Stimulated activated naive CD8-positive, alpha-beta T cell treated with anti-CD3 and anti-CD28 coated beads, Interleukin-15, Interleukin-2, amounts not matched to agents 100 ng/mL and 50 ng/mL, for 24 hours (primary cell): Measurements from ENCODE around the gene TNFRSF6B.

Experiments
- H3K27ac Mint-ChIP-seq: one replicate; pipeline ENCODE4 v1.8.0; 2021; ENCODE audit warnings: mild to moderate bottlenecking, mixed read lengths
- H3K27me3 Mint-ChIP-seq: one replicate; pipeline ENCODE4 v1.8.0; 2021; ENCODE audit warnings: mixed read lengths
- H3K36me3 Mint-ChIP-seq: one replicate; pipeline ENCODE4 v1.8.0; 2021; ENCODE audit warnings: low read depth, mixed read lengths
- H3K4me1 Mint-ChIP-seq: one replicate; pipeline ENCODE4 v1.8.0; 2021; ENCODE audit warnings: low read depth, mixed read lengths
- H3K4me3 Mint-ChIP-seq: one replicate; pipeline ENCODE4 v1.8.0; 2021; ENCODE audit warnings: mild to moderate bottlenecking, mixed read lengths
- H3K9me3 Mint-ChIP-seq: one replicate; pipeline ENCODE4 v1.8.0; 2021; ENCODE audit warnings: mixed read lengths

Gene TNFRSF6B

GRCh38 chr20:63746751-63747315, 50.4 kb downstream of the TNFRSF6B start:
- no peaks in the 10 kb centered on the region for H3K36me3 Mint-ChIP-seq
- H3K9me3 Mint-ChIP-seq: no peaks in the 10 kb centered on the region
- H3K4me1 Mint-ChIP-seq: peaks cover 8% of the 10 kb centered on the region
- H3K27me3 Mint-ChIP-seq: no peaks in the 10 kb centered on the region
- no peak overlapping the region for H3K27ac Mint-ChIP-seq
- H3K4me3 Mint-ChIP-seq: no peak overlapping the region

DNA sequence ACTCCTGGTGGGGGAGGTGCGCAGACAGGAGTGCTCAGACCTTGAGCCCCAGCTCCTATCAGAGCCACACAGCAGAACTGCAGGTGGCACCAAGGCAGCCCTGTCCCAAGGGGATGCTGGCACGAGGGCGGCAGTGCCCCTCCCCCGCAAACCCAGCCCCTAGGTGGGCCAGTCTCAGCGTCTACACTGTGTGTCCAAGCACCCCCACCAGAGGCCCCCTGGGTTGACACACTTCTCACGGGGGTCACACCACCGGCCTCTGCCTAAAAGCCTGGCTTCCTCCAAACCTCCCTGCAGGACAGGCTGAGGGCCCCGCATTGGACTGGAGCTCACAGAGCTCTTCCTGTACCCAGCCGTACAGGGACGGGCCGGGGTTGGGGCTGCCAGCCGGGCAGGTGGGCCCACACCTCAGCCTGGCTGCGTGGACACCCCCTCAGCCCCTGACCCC, 51.2 kb downstream of the TNFRSF6B start:
- H3K27me3 Mint-ChIP-seq: no peaks in the 10 kb centered on the region
- peaks cover 8% of the 10 kb centered on the region for H3K4me1 Mint-ChIP-seq
- H3K9me3 Mint-ChIP-seq: no peaks in the 10 kb centered on the region
- no peak overlapping the region for H3K4me3 Mint-ChIP-seq
- H3K27ac Mint-ChIP-seq: no peak overlapping the region
- H3K36me3 Mint-ChIP-seq: no peaks in the 10 kb centered on the region
